HCT116 (cell line): Measurements from ENCODE around the gene LSM7.

Experiments used
- CEBPB ChIP-seq: IDR thresholded peaks from 2 replicates; pipeline ENCODE4 v1.6.1; 2012; ENCODE audit warnings: low read depth
- CTCF ChIP-seq, 3 experiments: fragments of 200-600 bp in 1 of 3; sonication (generic) in 1 of 3; IDR thresholded peaks in 2 of 3; conservative IDR thresholded peaks in 1 of 3; 2 replicates each; pipeline ENCODE4 v1.5.1; 2012 to 2017; ENCODE audit warnings: low read depth in 2 of 3, low read length in 2 of 3, antibody characterized with exemption in 1 of 3, borderline replicate concordance in 1 of 3, control low read depth in 1 of 3, mild to moderate bottlenecking in 1 of 3, mixed read lengths in 1 of 3, mixed run types in 1 of 3, moderate library complexity in 1 of 3; ENCODE audit not compliant: insufficient read depth in 1 of 3
- EZH2 ChIP-seq: fragments of 200-600 bp; sonication (generic); IDR thresholded peaks from 2 replicates; pipeline ENCODE4 v1.6.1; 2017; ENCODE audit warnings: antibody characterized with exemption, mixed run types
- EZH2phosphoT487 ChIP-seq: fragments of 200-600 bp; IDR thresholded peaks from 2 replicates; pipeline ENCODE4 v1.6.1; 2018; ENCODE audit warnings: antibody characterized with exemption, borderline replicate concordance
- JUND ChIP-seq: IDR thresholded peaks from 2 replicates; pipeline ENCODE4 v1.6.1; 2012
- MAX ChIP-seq: IDR thresholded peaks from 2 replicates; pipeline ENCODE4 v1.6.1; 2012
- POLR2A ChIP-seq: IDR thresholded peaks from 2 replicates; pipeline ENCODE4 v1.7.0; 2011; ENCODE audit warnings: borderline replicate concordance; ENCODE audit not compliant: insufficient read depth, insufficient read length; ENCODE audit errors: extremely low read depth
- REST ChIP-seq: IDR thresholded peaks from 2 replicates; pipeline ENCODE4 v1.6.1; 2012; ENCODE audit warnings: low read depth
- SP1 ChIP-seq: IDR thresholded peaks from 2 replicates; pipeline ENCODE4 v1.6.1; 2012; ENCODE audit warnings: low read depth

GRCh38 chr19:2341244-2341751, 12.9 kb upstream of the LSM7 start:
- no peak for TF ChIP-seq CTCF (IDR thresholded peaks at IDR 0.05 in 2 of 3, conservative IDR thresholded peaks at IDR 0.05 in 1 of 3; ENCODE audit: borderline replicate concordance in 1 of 3, insufficient read depth in 1 of 3, low read depth in 2 of 3, low read length in 2 of 3)
- no peak for TF ChIP-seq JUND
- no peak for TF ChIP-seq POLR2A
- no peak for TF ChIP-seq CEBPB
- TF ChIP-seq EZH2: no peak
- TF ChIP-seq SP1: no peak
- TF ChIP-seq MAX: no peak
- no peak for TF ChIP-seq EZH2phosphoT487
- TF ChIP-seq REST: no peak
